Measurements from ENCODE around the gene TMEM236. TPM values are rescaled to one million over a fixed set of nuclear protein-coding genes. Genes with fewer than 3 reads are reported as not detected.

TMEM236 gene
- polyA plus RNA-seq, 1 donor from 2014 or later: not detected

- peaks cover 3% of the 10 kb centered on the region for H3K27me3 Mint-ChIP-seq
- H3K36me3 Mint-ChIP-seq: no peaks in the 10 kb centered on the region
- H3K27ac Mint-ChIP-seq: no peak overlapping the region
- no peak overlapping the region for H3K4me3 Mint-ChIP-seq
- no peaks in the 10 kb centered on the region for H3K9me3 Mint-ChIP-seq
- peaks cover 0 to 2% (median 0%) of the 10 kb centered on the region in 3 donors for H3K4me1 Mint-ChIP-seq
Measured at GRCh38 chr10:17848646-17849045, 96.6 kb downstream of the TMEM236 start.

Other genes starting within 250 kb of the TMEM236 start
- gene HACD1, start 134.8 kb upstream of the TMEM236 start, polyA plus RNA-seq: not detected
- gene STAM, start 108.0 kb upstream of the TMEM236 start, polyA plus RNA-seq: 6.5 TPM
- gene MRC1, start 57.1 kb downstream of the TMEM236 start, polyA plus RNA-seq: not detected
- not detected for gene SLC39A12, start 199.7 kb downstream of the TMEM236 start, polyA plus RNA-seq